GM21529 (cell line): Measurements from ENCODE around the gene DPP10.

Source experiments
- ATAC-seq: cut with Tn5 transposase; IDR thresholded peaks from one replicate; pipeline ENCODE4 v1.9.1; 2021; ENCODE audit not compliant: unreplicated experiment

The DPP10 gene

GRCh38 chr2:115833196-115833595, 1390.8 kb downstream of the DPP10 start:
- no peak for ATAC-seq

GRCh38 chr2:115838539-115838938, 1396.1 kb downstream of the DPP10 start:
- ATAC-seq: no peak

GRCh38 chr2:115842306-115842705, 1399.9 kb downstream of the DPP10 start:
- no peak for ATAC-seq

- no peak for ATAC-seq
Measured at GRCh38 chr2:115848192-115848591, 1405.8 kb downstream of the DPP10 start.

GRCh38 chr2:115867024-115867423, 1424.6 kb downstream of the DPP10 start:
- ATAC-seq: no peak

- ATAC-seq: no peak
Measured at GRCh38 chr2:115874427-115874826, 1432.0 kb downstream of the DPP10 start.

- no peak for ATAC-seq
Measured at GRCh38 chr2:115880558-115880957, 1438.1 kb downstream of the DPP10 start.

GRCh38 chr2:115887209-115887776, 1444.9 kb downstream of the DPP10 start:
- no peak for ATAC-seq
